HG03442 (cell line): ENCODE data around the gene SMCHD1.
"Not testable (repeated sequence)": the region's sequence is repeated elsewhere in the genome, so short reads cannot be mapped to it uniquely, and the experiment has no call there.

Experiments used
- ATAC-seq: cut with Tn5 transposase; IDR thresholded peaks from one replicate; pipeline ENCODE4 v1.9.1; 2021; ENCODE audit warnings: mild to moderate bottlenecking, moderate library complexity; ENCODE audit not compliant: unreplicated experiment

The SMCHD1 gene

DNA sequence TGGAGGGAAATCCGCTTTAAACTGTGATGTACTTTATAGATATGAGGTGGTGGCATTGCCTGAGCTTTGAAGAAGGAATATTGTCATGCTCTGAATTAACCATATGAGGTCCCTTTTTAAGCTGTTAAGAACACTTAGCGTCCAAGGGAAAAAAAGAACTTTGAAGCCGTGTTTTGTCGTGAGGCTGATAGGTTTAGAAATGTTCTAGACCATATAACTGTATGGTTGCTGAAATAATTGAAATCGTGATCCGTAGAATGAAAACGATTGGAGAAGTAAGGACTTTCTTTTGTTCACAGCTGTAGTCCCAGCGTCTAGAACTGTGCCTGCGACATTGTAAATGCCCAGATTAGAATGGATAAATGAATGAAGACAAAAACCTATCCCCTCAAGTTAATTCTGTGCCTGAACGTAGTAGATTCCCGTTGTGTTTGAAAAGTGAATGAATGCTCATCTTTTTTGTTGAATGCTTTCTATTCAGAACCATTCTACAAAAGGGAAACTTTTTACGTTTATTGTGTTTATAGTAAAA, 1.5 kb downstream of the SMCHD1 start:
- ATAC-seq, result no peak

GRCh38 chr18:2657788-2658458, 2.4 kb downstream of the SMCHD1 start:
- no peak for ATAC-seq

- not testable (repeated sequence) for ATAC-seq
These were observed 5.3 kb downstream of the SMCHD1 start for GRCh38 chr18:2660849-2661248.

DNA sequence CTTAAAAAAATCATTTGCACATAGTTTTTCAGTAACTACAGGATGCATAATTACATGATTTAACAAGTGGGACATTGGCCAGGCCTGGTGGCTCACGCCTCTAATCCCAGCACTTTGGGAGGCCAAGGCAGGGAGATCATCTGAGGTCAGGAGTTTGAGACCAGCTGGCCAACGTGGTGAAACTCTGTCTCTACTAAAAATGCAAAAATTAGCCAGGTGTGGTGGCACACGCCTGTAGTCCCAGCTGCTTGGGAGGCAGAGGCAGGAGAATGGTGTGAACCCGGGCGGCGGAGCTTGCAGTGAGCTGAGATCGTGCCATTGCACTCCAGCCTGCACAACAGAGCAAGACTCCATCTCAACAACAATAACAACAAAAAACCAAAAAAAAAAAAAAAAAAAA, 6.8 kb downstream of the SMCHD1 start:
- not testable (repeated sequence) for ATAC-seq

DNA sequence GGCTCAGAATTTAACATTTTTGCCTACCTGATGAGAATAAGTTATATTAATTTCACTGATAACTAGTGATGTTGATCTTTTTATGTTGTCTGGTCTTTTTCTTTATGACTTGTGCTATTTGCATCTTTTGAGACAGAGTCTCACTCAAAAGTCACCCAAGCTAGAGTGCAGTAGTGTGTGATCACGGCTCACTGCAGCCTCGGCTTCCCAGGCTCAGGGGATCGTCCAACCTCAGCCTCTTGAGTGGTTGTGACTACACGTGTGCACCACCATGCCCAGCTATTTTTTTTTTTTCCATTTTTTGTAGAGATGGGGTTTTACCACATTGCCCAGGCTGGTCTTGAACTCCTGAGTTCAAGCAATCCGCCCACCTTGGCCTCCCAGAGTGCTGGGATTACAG, 7.5 kb downstream of the SMCHD1 start:
- peak; percentile 37 for ATAC-seq

GRCh38 chr18:2672410-2672809, 16.9 kb downstream of the SMCHD1 start:
- no peak for ATAC-seq

GRCh38 chr18:2672872-2673271, 17.3 kb downstream of the SMCHD1 start:
- ATAC-seq, result no peak

- ATAC-seq, result not testable (repeated sequence)
These were observed 23.4 kb downstream of the SMCHD1 start for GRCh38 chr18:2678933-2679332.

GRCh38 chr18:2680216-2680792, 24.8 kb downstream of the SMCHD1 start:
- ATAC-seq, result no peak

DNA sequence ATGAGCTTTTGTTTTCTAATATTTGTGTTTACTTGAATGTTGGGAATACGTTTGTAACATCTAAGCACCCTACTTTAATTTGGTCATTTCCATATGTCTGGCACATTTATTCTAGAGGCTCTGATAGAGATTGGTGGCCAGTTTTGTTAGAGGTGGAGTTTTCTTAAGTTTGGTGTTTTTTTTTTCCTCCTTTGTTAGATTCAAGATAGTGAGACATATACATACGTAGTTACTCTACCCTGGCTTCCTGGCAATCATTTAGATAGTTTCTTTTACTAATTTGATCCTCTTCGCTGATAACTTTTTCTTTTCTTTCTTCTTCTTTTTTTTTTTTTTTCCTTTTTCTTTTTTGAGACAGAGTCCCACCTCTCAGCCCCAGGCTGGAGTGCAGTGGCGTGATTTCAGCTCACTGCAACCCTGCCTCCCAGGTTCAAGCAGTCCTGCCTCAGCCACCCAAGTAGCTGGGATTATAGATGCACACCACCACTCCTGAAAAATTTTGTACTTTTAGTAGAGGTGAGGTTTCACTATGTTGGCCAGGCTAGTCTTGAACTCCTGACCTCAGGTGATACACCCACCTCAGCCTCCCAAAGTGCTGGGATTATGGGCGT, 26.6 kb downstream of the SMCHD1 start:
- ATAC-seq, result no peak

DNA sequence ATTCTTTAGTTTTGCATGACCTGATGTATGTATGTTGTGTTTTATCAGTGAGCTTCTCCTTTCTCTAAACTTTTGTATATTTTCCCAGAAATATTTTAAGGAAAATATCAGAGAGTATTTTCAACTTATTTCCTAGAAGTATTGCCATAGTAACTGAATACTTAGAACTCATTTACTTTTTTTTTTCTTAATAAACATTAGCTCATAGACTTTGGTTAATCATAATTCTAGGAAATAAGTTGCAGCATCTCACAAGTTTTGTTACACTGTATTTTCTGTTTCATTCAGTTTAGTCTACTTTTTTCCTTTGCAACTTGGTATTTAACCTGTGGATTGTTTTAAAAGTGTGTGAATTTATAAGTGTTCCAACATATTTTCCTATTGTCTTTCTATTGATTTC, 27.5 kb downstream of the SMCHD1 start:
- no peak for ATAC-seq

DNA sequence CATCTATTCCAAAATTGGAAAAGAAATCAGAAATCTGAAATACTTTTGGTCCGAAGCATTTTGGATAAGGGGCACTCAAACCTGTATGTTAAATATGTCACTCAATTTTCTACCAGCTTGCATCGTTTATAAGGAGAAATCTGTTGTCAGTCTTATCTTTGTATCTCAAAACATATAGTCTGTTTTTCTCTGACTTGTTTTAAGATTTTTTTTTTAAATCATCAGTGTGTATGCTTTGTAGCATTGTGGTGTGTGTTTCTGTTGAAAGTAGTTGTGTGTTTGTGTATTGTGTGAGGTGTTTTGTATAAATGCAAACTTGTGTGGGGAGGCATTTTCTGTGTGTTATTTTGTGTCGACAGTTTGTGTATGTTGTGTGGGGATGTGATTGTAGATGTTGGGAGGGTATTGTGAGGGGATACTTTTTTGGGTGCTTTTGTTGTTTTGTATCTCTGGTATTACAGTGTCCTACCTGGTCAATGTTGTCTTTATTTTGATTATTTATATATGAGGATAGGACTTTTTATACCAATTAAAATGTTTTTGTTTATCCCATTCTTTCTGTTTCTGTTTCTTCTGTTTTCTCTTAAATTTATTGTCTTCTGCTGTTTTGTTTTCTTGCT, 30.9 kb downstream of the SMCHD1 start:
- ATAC-seq, result no peak

- peak; percentile 54 for ATAC-seq
These were observed 32.0 kb downstream of the SMCHD1 start for GRCh38 chr18:2687390-2688001.

- ATAC-seq, result no peak
These were observed 37.0 kb downstream of the SMCHD1 start for GRCh38 chr18:2692508-2692907.

GRCh38 chr18:2697184-2697583, 41.7 kb downstream of the SMCHD1 start:
- ATAC-seq, result no peak

DNA sequence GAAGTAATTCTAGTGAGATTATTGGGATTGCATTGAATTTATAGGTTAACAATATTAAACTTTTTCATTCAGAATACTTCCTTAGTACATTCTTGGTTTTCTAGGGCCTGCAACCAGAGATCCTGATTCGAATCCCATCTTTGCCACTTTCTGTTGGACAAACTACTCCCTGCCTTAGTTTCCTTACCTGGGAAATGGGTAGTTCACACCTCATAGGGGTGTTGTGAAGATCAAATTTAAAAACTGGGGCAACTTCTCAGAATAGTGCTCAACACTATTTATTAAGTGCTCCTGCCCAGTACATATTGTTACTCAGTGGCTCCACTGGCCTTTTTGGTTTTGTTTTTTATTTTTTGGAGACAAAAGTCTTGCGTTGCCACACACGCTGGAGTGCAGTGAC, 43.5 kb downstream of the SMCHD1 start:
- no peak for ATAC-seq

GRCh38 chr18:2704541-2704940, 49.0 kb downstream of the SMCHD1 start:
- no peak for ATAC-seq

DNA sequence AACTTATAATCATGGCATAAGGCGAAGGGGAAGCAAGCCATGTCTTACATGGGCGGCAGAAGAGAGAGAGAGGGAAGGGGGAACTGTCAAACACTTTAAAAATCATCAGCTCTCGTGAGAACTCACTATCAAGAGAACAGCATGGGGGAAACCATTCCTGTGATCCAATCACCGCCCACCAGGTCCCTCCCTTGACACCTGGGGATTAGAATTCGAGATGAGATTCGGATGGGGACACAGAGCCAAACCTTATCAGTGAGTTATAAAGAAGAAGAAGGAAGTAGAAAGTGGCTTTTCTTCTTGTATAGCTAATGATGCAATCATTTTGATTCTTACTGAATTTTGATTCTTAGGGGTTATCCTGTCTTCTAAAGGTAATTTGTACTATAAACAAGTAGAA, 51.4 kb downstream of the SMCHD1 start:
- ATAC-seq, result no peak

GRCh38 chr18:2707551-2708168, 52.1 kb downstream of the SMCHD1 start:
- ATAC-seq, result no peak

GRCh38 chr18:2709316-2709715, 53.8 kb downstream of the SMCHD1 start:
- ATAC-seq, result no peak

DNA sequence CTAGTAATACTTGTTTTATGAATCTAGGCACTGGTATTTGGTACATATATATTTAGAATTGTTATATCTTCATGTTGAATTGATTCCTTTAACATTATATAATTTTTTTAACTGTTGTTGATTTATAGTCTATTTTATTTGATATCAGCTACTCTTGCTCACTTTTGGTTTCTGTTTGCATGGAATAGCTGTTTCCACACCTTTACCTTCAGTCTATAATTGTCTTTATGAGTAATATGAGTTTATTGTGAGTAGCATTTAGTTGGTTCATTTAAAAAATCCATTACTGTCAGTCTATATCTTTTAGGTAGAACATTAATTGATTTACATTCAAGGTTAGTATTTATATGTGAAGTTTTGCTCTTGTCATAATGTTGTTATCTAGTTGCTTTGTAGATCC, 58.6 kb downstream of the SMCHD1 start:
- no peak for ATAC-seq
